GM06990 (cell line): ENCODE measurements around the gene SP3.
A peak's percentile ranks its signal among the peaks of the same experiment; 100 is the strongest.

ENCODE experiments used
- DNase-seq: peaks from one replicate; pipeline ENCODE4 v3.0.0-alpha.2; 2011; ENCODE audit not compliant: insufficient read length; ENCODE audit errors: extremely low read depth
- H3K27me3 ChIP-seq: replicated peaks from 2 replicates; pipeline ENCODE4 v1.6.0; 2011; ENCODE audit warnings: low read length; ENCODE audit not compliant: control insufficient read depth, insufficient read depth
- H3K36me3 ChIP-seq: 2 replicates; pipeline ENCODE4 v1.5.1; 2011; ENCODE audit warnings: low read length; ENCODE audit not compliant: control insufficient read depth, insufficient read depth
- H3K4me3 ChIP-seq: replicated peaks from 2 replicates; pipeline ENCODE4 v1.5.1; 2011; ENCODE audit warnings: low read depth, mild to moderate bottlenecking, control low read depth, low read length
- TF ChIP-seq, protein P1 (sequence below): IDR thresholded peaks from 2 replicates; pipeline ENCODE4 v1.5.1; 2011; ENCODE audit warnings: low read length, control low read depth, mild to moderate bottlenecking, inconsistent platforms; ENCODE audit not compliant: insufficient read depth, poor library complexity, severe bottlenecking

The SP3 gene

DNA sequence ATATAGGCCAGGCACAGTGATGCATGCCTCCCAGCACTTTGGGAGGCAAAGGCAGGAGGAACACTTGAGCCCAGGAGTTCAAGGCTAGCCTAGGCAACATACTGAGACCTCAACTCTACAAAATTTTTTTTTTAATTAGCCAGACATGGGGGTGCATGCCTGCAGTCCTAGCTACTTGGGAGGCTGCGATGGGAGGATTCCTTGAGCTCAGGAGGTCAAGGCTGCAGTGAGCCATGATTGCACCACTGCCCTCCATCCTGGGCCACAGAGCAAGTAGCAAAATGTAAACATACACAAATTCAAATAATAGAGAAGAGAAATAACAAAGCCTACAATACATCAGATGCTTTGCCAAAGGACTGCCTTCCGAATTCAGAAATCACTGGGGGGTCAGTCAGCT, 7.0 kb upstream of the SP3 start:
- no peak overlapping the region for H3K4me3 ChIP-seq
- TF ChIP-seq, protein P1, sequence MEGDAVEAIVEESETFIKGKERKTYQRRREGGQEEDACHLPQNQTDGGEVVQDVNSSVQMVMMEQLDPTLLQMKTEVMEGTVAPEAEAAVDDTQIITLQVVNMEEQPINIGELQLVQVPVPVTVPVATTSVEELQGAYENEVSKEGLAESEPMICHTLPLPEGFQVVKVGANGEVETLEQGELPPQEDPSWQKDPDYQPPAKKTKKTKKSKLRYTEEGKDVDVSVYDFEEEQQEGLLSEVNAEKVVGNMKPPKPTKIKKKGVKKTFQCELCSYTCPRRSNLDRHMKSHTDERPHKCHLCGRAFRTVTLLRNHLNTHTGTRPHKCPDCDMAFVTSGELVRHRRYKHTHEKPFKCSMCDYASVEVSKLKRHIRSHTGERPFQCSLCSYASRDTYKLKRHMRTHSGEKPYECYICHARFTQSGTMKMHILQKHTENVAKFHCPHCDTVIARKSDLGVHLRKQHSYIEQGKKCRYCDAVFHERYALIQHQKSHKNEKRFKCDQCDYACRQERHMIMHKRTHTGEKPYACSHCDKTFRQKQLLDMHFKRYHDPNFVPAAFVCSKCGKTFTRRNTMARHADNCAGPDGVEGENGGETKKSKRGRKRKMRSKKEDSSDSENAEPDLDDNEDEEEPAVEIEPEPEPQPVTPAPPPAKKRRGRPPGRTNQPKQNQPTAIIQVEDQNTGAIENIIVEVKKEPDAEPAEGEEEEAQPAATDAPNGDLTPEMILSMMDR, result no peak
- no peak for DNase-seq

DNA sequence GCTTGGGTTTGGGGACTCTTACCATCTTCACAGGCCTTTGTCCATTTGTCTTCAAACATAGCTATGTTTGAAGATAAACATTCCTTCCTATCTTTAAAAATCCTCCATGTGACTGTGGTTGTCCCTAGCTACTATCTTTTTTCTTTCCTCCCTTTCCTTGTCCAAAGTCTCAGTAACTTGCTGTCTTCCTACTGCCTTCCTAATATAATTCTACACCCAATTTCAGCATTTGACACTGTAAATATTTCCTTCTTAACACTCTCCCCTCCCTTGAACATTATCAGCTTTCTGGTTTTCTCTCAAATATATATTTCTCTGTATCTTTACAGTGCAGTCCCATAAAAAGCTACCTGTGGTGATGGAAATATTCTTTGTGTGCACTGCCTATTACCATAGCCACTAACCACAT, 5.3 kb upstream of the SP3 start:
- TF ChIP-seq, protein P1, result no peak
- Histone ChIP-seq H3K27me3 (no peaks in the 10 kb centered on the region), H3K4me3 (no peak overlapping the region), H3K36me3 (no peaks in the 10 kb centered on the region)
- no peak for DNase-seq

More for the DNA sequence above, 7.0 kb upstream of the SP3 start:
- H3K36me3 ChIP-seq, result no peaks in the 10 kb centered on the region
- H3K27me3 ChIP-seq, result no peaks in the 10 kb centered on the region

DNA sequence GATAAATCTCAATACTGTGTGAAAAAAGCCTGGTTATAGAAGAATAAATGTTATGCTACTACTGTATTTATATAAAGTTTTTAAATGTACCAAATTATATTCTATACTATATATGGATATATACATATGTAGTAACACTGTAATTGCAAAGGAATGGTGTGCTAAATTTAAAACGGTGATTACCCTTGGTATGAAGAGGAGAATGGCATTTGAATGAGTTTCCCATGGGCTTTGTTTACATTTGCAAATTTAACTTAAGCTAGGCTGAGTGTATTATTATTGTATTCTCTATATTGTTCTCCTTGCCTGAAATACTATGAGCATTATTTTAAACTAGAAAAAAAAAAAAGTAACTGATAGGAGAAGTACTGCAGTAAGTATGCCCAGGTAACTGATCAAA, 4.7 kb upstream of the SP3 start:
- TF ChIP-seq, protein P1, result no peak
- H3K4me3 ChIP-seq, result no peak overlapping the region
- DNase-seq, result no peak
- no peaks in the 10 kb centered on the region for H3K36me3 ChIP-seq
- H3K27me3 ChIP-seq, result no peaks in the 10 kb centered on the region

DNA sequence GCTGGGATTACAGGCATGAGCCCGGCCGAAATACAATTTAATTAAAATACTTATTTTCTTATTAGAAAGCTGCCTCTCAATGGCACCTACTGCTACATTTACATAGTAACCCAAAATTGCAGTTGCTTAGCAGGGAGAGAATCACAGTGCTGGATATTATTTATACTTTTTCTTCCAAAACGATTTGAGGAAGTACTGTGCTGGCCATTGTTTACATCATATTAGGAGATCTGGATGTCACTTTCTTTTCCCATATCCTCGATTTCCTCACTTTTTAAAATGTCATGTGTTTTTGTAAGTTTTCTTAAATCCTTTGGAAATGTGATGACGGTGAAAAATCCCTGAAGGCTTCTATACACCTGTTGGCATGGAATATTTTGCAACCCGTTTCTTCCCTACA, 3.4 kb upstream of the SP3 start:
- no peak for DNase-seq
- TF ChIP-seq, protein P1, result no peak
- no peak overlapping the region for H3K4me3 ChIP-seq
- no peaks in the 10 kb centered on the region for H3K36me3 ChIP-seq
- H3K27me3 ChIP-seq, result no peaks in the 10 kb centered on the region

DNA sequence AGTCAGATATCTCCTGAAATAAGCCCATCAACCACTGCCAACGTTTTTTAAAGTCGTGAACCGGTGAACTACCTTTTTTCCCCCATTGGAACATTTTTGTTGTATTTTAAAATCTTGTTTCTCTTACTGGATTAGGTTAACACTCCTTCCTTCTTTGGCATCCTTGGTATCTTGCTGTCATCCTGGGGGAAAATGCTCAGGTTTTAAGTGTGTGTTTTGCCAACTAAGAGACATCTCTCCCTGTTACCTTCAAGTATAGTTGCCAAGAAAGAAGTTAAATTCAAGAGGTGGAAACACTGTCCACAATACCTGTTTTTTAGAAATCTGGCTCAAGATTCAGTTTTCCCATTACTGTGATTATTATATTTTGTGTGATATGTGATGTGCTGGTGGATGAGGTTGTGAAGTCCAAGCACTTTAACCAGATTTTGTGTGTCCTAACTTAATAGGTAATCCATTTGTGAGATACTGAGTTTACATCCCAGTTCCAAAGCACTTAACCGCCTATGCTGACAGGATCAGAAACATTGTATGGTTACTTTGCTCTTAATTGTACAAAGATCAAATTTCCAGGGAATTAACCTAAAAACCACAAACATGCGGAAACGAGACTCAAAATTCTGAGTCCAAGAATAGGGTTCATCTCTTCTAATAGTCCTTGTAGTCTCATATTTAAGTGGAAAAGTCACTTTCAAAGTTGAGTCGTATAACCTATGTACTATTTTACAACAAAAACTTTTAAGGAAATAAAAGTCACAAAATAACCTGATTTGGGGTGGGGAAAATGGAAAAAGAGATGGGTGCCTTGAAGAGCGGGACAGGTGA, 1.3 kb upstream of the SP3 start:
- DNase-seq, result no peak
- Histone ChIP-seq H3K4me3 (peak overlapping the region; percentile 92), H3K36me3 (no peaks in the 10 kb centered on the region), H3K27me3 (no peaks in the 10 kb centered on the region)
- TF ChIP-seq, protein P1, result no peak
